ENCODE results near the gene RNF215.
A peak's percentile ranks its signal among the peaks of the same experiment; 100 is the strongest.
"Not testable (repeated sequence)": the region's sequence is repeated elsewhere in the genome, so short reads cannot be mapped to it uniquely, and the experiment has no call there.

The RNF215 gene

GRCh38 chr22:30357650-30358215, 29.5 kb downstream of the RNF215 start:
- DNase-seq: no peak

- DNase-seq: no peak
These were observed 30.0 kb downstream of the RNF215 start for GRCh38 chr22:30357236-30357570.

- peak; percentile 81 for DNase-seq
These were observed 30.6 kb downstream of the RNF215 start, which contains the start of the genes CCDC157 and SF3A1 for GRCh38 chr22:30356449-30357235. Gene CCDC157 (plus strand): TSS chr22:30357007. CDS start chr22:30366001, 8,994 bp downstream. Gene SF3A1 (minus strand): TSS chr22:30356894. CDS start chr22:30356792, 102 bp downstream.

DNA sequence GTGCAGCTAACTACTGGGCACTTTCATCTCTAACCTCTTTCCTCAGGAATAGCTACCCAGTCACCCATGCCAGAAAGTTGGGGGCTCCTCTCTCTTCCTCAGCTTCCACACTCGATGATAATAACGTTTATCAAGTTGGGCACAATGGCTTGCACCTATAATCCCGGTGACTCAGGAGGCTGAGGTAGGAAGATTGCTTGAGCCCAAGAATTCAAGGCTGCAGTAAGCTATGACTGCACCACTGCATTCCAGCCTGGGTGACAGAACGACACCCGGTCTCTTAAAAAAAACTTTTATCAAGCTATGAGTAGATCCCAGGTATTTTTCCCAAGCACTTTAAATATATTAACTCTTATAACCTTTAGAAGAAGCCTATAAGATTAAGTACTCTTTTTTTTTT, 32.6 kb downstream of the RNF215 start:
- DNase-seq: no peak

DNA sequence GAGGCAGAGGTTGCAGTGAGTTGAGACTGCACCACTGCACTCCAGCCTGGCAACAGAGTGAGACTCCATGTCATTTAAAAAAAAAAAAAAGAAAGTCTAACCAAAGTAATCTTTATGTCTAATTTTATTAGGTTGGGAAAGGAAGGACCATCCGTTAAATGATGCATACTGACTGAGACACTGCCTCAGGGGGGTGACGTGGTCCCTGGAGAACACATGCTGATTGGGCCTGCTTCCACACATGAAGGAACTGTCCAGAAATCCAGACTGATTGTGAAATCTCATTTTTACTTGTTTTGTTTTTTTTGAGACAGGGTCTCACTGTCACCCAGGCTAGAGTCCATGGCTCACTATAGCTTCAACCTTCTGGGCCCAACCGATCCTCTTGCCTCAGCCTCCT, 36.0 kb downstream of the RNF215 start:
- no peak for DNase-seq

- DNase-seq: no peak
These were observed 38.4 kb downstream of the RNF215 start for GRCh38 chr22:30348809-30349208.

DNA sequence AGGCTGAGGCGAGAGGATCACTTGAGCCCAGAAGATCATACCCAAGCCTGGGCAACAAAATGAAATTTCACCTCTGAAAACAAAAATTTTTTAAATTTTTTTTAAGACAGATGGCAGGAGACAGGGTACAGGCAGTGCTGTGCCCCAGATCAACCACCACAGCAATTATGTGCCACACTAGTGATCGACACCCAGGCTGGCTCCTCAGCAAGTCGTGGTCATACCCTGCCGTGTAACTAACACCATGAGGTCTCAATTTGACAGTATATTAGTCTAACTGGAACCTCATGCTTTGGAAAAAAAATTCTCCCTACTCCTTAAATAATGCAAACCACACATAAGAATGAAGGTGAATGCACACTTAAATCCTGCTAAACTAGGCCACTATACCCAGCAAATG, 38.8 kb downstream of the RNF215 start:
- DNase-seq: no peak

GRCh38 chr22:30347255-30347892, 39.8 kb downstream of the RNF215 start:
- DNase-seq: no peak

DNA sequence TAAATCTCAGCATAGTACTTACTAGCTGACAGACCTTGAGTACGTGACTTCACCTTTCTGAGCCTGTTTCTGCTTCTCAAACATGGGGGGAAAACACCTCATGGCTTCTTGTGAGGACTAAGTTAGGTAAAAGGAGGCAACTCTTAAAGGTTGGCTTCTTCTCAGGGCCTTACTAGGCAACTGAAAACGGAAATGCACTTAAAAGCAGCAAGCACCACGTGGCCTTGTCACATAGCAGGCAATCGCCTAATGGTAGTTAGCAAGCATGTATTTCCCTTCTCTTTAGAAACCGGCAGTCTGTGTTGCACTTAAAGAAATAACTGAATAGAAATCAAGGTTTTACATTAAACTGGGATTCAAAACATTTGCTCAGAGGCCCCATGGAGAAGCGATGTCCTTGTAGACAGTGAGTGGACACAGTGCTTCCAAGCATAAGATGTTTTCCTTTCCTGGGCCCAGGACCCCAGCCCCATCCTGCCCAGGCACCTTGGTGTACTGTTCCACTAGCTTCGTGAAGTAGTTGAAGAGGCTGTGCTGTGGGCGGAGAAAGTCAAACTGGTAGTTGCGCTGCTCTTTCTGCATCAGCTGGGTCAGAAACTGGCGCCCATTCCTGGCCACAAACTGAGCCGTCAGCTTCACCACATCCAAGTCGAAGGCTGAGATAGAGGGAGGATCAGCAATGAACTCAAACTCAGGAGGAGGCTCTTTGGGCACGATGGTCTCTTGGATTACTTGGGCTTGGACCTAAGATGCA, 42.6 kb downstream of the RNF215 start:
- DNase-seq: no peak

GRCh38 chr22:30340911-30341685, 46.1 kb downstream of the RNF215 start:
- DNase-seq: no peak

- no peak for DNase-seq
These were observed 48.4 kb downstream of the RNF215 start for GRCh38 chr22:30338802-30339201.

GRCh38 chr22:30338341-30338740, 48.9 kb downstream of the RNF215 start:
- not testable (repeated sequence) for DNase-seq

DNA sequence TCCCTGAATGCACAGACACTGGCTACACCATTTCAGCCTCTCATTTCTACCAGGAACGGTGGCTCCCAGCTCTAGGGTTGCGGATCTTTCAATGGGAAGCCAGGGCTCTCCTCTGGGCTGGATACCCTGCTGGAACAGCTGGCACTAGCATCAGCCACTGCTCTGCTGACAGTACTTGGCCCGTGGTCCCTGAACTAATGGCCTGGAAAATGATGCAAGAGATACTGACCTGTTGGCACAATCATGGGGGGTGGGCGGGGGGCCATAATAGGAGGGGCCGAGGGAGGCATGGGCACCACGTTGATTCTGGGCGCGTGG, 49.8 kb downstream of the RNF215 start:
- no peak for DNase-seq

DNA sequence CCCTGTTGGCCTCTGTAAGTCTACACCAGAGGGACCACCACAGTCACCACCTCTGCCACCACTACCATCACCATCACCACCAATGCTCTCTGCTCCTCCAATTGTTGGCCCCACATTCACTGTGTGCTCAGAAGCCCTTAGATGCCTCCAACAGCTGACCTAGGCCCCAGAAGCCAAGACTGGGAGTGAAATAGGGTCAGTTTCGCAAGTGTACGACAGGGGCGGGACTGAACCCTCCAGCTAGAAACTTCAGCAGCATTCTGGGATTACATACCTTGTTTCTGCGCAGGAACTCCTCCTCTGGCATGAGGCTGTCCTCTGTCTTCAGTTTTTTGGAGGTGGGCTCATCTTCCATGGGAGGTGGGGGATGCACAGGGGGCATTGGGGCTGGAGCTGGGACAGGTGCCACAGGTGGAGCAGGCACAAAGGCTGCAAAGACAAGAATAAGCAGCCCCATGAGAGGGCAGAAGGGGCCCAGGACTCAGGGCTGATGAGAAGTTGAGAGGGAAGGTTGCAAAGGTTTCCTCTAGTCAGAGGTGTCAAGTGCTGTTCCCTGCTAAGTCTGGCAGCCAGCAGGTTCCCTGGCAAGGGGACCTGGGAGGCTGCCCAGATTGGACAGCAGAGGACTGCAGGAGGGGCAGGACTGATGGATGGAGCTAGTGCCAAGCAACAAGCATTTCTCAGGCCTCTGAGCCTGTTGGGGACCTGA, 50.3 kb downstream of the RNF215 start:
- DNase-seq: no peak

DNA sequence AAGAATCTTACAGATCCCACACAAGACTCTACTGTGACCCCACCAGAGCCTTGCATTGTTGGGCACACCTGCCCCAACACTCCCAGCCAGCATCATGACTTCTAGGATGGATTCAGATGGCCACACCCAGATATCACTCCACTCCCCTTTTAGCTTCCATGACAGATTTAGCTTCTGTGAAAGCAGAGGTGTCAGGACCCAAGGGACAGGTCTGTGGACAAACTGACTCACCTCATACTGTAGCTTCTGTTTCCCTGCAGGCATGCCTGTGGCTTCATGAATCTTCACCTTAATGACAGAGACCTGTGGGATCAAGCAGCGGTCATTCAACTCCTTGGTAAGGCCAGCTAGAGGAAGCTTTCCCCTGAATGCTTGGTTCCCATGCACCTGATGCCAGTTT, 52.0 kb downstream of the RNF215 start:
- no peak for DNase-seq

DNA sequence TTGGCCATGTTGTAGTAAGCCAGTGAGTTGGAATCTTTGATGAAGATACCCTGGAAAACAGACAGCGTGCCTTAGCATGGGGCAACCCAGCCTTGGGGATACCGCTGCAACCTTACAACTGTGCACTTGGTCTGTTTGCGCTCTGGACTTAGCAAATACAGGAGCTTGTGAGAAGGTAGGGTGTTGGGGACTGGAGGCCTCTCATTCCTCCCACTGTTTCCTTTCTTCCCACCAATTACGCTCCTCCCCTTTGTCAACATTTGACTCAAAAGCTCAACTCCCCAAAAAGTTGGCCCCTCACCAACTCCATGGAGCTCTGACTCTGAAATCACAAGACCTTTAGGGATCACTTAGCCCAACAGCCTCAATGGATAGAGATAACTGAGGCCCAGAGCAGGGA, 52.6 kb downstream of the RNF215 start:
- no peak for DNase-seq

GRCh38 chr22:30333707-30334087, 53.5 kb downstream of the RNF215 start:
- DNase-seq: no peak

DNA sequence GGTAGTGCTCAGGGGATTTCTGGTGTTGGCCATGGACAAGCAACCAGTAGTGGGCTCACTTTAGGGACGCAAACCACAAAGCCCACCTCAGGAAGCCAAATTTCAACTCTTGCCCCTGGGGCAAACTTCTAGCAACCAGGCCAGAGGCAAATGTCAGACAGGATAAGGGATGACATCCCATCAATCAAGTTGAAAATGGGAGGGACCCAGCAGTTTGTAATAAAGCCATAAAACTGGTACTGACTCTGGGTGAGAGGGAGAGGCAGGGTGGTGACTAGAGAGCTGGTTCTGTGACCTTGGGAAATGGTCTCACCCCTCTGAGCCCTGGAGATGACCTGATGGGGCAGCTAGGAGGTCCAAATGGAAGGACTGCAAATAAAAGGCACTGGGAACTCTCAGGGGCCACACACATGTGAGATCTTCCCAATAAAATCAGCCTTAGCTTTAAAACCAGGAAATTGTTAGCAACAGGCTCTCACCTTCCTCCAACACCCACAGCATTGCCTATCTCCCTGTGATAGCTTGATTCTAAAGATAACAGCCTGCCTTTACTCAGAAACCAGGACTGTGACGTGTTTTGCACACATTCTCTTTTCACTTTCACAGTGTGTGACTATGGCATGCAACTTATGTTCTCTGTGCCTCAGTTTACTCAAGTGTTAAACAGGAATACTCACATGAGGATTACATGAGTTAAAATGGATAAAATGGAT, 54.1 kb downstream of the RNF215 start:
- DNase-seq: no peak

- DNase-seq: no peak
These were observed 54.7 kb downstream of the RNF215 start for GRCh38 chr22:30332551-30332950.
